SK-MEL-5 (cell line): ENCODE measurements around the gene AMIGO1. TPM values are rescaled to one million over a fixed set of nuclear protein-coding genes. Genes with fewer than 3 reads are reported as not detected.
"Not testable (repeated sequence)": the region's sequence is repeated elsewhere in the genome, so short reads cannot be mapped to it uniquely, and the experiment has no call there.

Experiments
- DNase-seq: peaks from one replicate; pipeline ENCODE4 v3.0.0-alpha.2; 2016; ENCODE audit warnings: low read depth, low spot score
- in situ Hi-C: cut with HindIII; loops from 2 replicates; pipeline ENCODE4 v1.10.0; 2016; ENCODE audit warnings: low sequenced_read_pairs, high pct_unique_total_duplicates, low pct_unique_long_range_greater_than_20kb
- total RNA-seq: library from RNA; depleted of rRNA; stranded (reverse); fragments of >200 nt; shearing (Covaris generic); gene quantifications from 2 replicates; pipeline ENCODE4 v1.2.3, GENCODE V29; 2014; rRNA removed

Gene AMIGO1
- total RNA-seq, 1 experiment from 2014 or later, result 2.6 TPM

GRCh38 chr1:109475261-109475660 lies 34.3 kb downstream of the AMIGO1 start:
- in situ Hi-C loops, result no loop called here
- DNase-seq, result no peak

GRCh38 chr1:109474697-109475096 lies 34.8 kb downstream of the AMIGO1 start:
- DNase-seq, result no peak
- in situ Hi-C loops, result no loop called here

- DNase-seq, in situ Hi-C loops: not testable (repeated sequence)
Observed at GRCh38 chr1:109473284-109474057, 36.1 kb downstream of the AMIGO1 start.

DNA sequence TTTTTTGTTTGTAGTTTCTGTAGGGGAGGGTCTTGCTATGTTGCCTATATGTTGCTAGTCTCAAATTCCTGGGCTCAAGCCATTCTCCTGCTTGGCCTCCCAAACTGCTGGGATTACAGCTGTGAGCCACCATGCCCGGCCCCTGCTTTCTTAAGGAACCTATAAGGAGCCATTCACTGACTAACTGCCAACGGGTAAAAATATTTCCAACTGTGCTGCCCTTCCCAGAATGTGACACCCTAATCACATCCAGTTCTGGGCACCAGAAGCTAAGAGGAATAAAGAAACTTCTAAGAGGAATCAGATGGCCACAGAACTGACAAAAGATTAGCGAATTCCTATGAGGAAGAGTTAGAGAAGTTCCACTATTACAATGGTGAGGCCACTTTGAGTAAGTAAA lies 36.7 kb downstream of the AMIGO1 start:
- in situ Hi-C loops, result no loop called here
- DNase-seq, result no peak

- no peak for DNase-seq
- in situ Hi-C loops, result no loop called here
Observed at GRCh38 chr1:109470245-109470644, 39.3 kb downstream of the AMIGO1 start.

GRCh38 chr1:109468903-109469302 lies 40.6 kb downstream of the AMIGO1 start:
- in situ Hi-C loops, result no loop called here
- DNase-seq, result no peak

GRCh38 chr1:109468061-109468460 lies 41.5 kb downstream of the AMIGO1 start:
- in situ Hi-C loops, result no loop called here
- no peak for DNase-seq

DNA sequence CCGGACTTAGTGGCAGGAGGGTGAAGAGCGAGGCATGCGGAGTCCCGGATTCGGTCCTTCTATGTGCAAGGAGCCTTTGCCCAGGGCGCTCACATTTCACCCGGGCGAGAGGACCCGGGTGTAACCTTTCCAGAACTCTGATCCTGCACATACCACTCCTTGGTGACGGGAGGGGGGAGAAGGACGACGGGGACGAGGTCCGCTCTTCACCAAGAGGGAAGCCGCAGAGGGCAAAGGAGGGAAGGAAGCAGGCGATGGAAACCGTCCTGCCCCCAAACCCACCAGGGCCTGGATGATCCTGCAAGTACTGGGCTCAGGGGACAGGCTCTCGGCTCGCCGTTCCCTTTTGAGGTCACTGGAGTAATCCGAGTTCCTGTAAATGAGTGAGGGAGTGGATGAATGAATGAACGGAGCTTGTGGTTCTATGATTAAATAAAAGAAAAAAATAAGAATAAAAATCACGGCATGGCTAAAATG lies 42.2 kb downstream of the AMIGO1 start:
- no peak for DNase-seq
- in situ Hi-C loops, result no loop called here

DNA sequence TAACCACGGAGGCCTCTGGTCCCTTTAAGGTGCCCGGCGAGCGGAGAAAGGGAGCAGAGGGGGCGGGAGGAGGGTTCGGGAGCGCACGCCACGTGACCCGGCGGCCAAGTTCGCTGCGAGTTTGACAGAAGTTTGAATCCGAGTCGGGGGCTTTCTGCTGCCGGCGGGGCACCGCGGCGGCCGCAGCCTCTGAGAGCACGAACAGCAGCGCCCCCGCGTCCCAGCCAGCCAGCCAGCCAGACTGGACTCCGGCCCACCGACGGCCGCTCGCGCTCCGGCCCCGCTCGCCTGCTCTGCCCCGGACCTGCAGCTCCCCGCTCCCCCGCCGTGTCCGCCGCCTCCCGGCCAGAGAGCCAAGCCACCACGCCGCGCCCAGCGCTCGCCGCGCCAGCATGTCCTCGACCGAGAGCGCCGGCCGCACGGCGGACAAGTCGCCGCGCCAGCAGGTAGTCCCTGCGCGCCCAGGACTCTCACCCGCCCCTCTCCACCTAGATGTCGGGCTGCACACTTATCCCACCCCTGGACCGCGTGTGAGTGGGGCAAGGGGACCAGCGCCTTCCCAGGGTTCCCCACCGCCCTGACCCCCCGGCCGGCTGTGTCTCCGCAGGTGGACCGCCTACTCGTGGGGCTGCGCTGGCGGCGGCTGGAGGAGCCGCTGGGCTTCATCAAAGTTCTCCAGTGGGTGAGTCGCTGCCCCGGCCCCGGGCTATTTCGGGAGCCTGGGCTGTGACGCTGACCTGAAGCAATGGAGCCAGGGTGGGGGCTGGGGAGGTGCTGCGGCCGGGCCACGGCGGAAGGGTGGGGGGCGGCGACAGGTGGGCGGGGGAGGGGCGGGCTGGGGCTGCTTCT lies 42.9 kb downstream of the AMIGO1 start, which contains the start of gene SYPL2:
Gene SYPL2, plus strand, starts transcription at position 95 of the 849 bp plus-strand sequence. Its CDS starts 298 bp downstream, at position 393.
- in situ Hi-C loops, result no loop called here
- peak; percentile 21 for DNase-seq

DNA sequence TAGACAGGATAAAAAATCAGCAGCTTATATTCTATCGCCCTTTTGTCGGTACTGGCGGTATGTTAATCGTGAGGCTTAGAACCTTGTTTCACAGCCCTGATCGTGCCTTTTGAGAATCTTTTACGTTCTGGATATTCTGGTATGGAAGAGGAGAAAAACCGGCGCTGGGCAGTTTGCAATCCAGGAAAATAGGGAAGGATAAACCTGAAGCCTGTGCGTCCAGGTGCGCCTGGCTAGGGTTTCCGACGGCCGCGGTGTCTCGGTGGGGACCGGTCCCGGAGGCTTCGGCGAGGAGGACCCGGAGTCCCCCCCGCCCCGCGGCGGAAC lies 43.4 kb downstream of the AMIGO1 start:
- no peak for DNase-seq
- in situ Hi-C loops, result no loop called here

GRCh38 chr1:109457819-109458218 lies 51.7 kb downstream of the AMIGO1 start:
- in situ Hi-C loops, result no loop called here
- no peak for DNase-seq

GRCh38 chr1:109454497-109455133 lies 54.9 kb downstream of the AMIGO1 start:
- in situ Hi-C loops, result no loop called here
- DNase-seq, result no peak

Other genes with a start within 250 kb of the AMIGO1 start
- 17.1 and 17.3 TPM in 2 replicates for gene PSRC1, start 226.6 kb downstream of the AMIGO1 start, total RNA-seq
- 0.18 TPM in 1 of 2 replicates, not detected in the other for gene MYBPHL, start 202.7 kb downstream of the AMIGO1 start, total RNA-seq
- 23.7 and 25.8 TPM in 2 replicates for gene SORT1, start 111.8 kb downstream of the AMIGO1 start, total RNA-seq
- gene PSMA5, start 83.3 kb downstream of the AMIGO1 start, total RNA-seq, result 103 and 108 TPM in 2 replicates
- gene SYPL2, start 43.2 kb downstream of the AMIGO1 start, total RNA-seq, result 0.35 and 0.37 TPM in 2 replicates
- 0.88 and 1.4 TPM in 2 replicates for gene ATXN7L2, start 25.8 kb downstream of the AMIGO1 start, total RNA-seq
- 4.5 and 4.7 TPM in 2 replicates for gene CYB561D1, start 15.6 kb downstream of the AMIGO1 start, total RNA-seq
- gene GPR61, start 30.1 kb upstream of the AMIGO1 start, total RNA-seq, result 0.03 and 0.98 TPM in 2 replicates
- 8.3 TPM in 2 replicates for gene GNAI3, start 38.9 kb upstream of the AMIGO1 start, total RNA-seq
- gene GNAT2, start 109.9 kb upstream of the AMIGO1 start, total RNA-seq, result 0.11 and 0.18 TPM in 2 replicates
- 30.2 and 31.9 TPM in 2 replicates for gene AMPD2, start 110.1 kb upstream of the AMIGO1 start, total RNA-seq
- gene GSTM4, start 146.4 kb upstream of the AMIGO1 start, total RNA-seq, result 32.1 and 43.6 TPM in 2 replicates
- gene GSTM2, start 158.3 kb upstream of the AMIGO1 start, total RNA-seq, result 2.2 and 5.9 TPM in 2 replicates
- gene GSTM1, start 178.1 kb upstream of the AMIGO1 start, total RNA-seq, result not detected in 2 replicates
- not detected in 2 replicates for gene GSTM5, start 202.5 kb upstream of the AMIGO1 start, total RNA-seq
- gene GSTM3, start 231.3 kb upstream of the AMIGO1 start, total RNA-seq, result 67.6 and 72.1 TPM in 2 replicates